Measurements from ENCODE around the gene CDK2AP2.
A peak's percentile ranks its signal among the peaks of the same experiment; 100 is the strongest.

Gene CDK2AP2

DNA sequence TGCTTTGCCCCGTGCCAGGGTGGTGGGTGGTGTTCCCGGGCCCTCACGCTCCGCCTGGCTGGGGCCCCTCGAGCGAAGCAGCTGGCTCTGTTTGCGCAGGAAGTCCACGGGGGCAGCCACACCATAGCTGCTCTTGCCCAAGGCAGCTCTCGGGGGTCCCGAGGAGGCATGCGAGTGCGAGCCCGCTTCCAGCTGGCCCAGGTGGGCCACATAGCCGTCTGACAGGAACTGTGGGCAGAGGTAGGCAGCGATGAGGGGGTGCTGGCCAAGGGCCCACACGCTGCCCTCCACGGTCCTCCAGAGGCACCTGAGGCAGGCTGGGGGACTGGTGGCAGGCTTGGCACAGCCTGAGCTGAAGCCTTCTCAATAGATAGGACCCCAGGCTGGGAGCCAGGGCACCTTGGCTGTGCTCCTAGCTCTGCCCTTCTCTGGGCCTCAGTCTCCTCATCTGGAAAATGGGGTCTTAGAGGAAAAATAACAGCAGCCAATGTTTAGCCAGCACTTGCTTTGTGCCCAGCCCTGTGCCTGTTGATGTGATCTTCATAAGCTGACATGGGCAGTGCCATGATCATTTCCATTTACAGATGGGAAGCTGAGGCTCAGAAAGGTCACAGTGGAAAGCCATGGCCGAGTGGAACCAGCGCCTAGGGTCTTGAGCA is 15.8 kb downstream of the CDK2AP2 start:
- ATAC-seq = 0 out of 3 replicates have a peak, but pooled peaks have one; percentile 5
- TF ChIP-seq OSR1 (CRISPR knock-in tag; IDR thresholded peaks at IDR 0.05) (no peak), ZNF70 (CRISPR knock-in tag; IDR thresholded peaks at IDR 0.05) (no peak), TSHZ2 (CRISPR knock-in tag; IDR thresholded peaks at IDR 0.05) (no peak), CSDC2 (CRISPR knock-in tag; IDR thresholded peaks at IDR 0.05) (no peak)

DNA sequence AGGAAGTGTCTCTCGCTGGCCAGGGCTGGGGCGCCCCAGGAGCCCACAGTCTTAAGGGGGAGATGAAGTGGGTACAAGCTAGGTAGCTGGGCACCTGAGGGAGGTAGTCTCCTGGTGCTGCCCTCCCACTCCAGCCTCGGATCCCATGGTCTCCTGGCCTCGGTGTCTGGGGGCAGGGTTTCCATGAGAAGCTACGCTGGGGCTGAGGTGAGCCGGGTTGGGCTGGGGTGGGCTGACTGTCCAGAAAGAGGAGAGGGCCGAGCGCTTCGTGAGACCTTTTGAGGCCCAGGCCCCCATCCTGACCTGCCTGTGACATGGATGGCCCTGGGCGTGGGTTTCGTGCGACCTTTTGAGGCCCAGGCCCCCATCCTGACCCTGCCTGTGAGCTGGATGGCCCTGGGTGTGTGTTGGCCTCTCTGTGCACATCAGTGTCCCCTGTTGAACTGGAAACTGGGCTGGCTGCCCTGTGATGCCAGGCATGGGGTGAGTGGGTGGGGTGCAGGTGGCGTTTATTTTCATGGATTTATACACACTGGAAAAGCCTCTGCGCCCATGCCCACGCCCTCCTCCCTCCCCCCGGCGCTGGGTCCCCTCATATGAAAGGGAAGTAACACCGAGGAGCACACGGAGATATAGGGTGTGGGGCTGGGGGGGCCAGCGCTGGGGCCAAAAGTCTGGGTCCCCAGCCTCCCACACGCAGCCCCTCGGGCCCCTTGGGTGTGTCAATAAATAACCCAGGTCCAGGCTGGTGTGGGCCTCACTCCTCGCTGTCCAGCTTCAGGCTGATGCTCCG is 16.5 kb downstream of the CDK2AP2 start:
- no peak for ATAC-seq
- TF ChIP-seq CREB5 (CRISPR knock-in tag; IDR thresholded peaks at IDR 0.05; ENCODE audit: low read depth) (no peak), ZNF8 (CRISPR knock-in tag; IDR thresholded peaks at IDR 0.05) (no peak), ZFP3 (CRISPR knock-in tag; IDR thresholded peaks at IDR 0.05) (no peak), PPARA (CRISPR knock-in tag; IDR thresholded peaks at IDR 0.05; ENCODE audit: borderline replicate concordance) (no peak), ZFP30 (CRISPR knock-in tag; IDR thresholded peaks at IDR 0.05) (no peak), CSDC2 (CRISPR knock-in tag; IDR thresholded peaks at IDR 0.05) (no peak), ESRRG (CRISPR knock-in tag; IDR thresholded peaks at IDR 0.05) (no peak), TSHZ2 (CRISPR knock-in tag; IDR thresholded peaks at IDR 0.05) (no peak), OSR1 (CRISPR knock-in tag; IDR thresholded peaks at IDR 0.05) (no peak), TOX (CRISPR knock-in tag; IDR thresholded peaks at IDR 0.05; ENCODE audit: borderline replicate concordance) (no peak), ARNTL (CRISPR knock-in tag; IDR thresholded peaks at IDR 0.05; ENCODE audit: borderline replicate concordance, low read depth) (no peak), GLIS3 (CRISPR knock-in tag; IDR thresholded peaks at IDR 0.05) (no peak), ISL1 (CRISPR knock-in tag; IDR thresholded peaks at IDR 0.05) (no peak)
- TF ChIP-seq, protein P1, sequence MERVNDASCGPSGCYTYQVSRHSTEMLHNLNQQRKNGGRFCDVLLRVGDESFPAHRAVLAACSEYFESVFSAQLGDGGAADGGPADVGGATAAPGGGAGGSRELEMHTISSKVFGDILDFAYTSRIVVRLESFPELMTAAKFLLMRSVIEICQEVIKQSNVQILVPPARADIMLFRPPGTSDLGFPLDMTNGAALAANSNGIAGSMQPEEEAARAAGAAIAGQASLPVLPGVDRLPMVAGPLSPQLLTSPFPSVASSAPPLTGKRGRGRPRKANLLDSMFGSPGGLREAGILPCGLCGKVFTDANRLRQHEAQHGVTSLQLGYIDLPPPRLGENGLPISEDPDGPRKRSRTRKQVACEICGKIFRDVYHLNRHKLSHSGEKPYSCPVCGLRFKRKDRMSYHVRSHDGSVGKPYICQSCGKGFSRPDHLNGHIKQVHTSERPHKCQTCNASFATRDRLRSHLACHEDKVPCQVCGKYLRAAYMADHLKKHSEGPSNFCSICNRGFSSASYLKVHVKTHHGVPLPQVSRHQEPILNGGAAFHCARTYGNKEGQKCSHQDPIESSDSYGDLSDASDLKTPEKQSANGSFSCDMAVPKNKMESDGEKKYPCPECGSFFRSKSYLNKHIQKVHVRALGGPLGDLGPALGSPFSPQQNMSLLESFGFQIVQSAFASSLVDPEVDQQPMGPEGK (CRISPR knock-in tag; IDR thresholded peaks at IDR 0.05; ENCODE audit: borderline replicate concordance) = no peak

DNA sequence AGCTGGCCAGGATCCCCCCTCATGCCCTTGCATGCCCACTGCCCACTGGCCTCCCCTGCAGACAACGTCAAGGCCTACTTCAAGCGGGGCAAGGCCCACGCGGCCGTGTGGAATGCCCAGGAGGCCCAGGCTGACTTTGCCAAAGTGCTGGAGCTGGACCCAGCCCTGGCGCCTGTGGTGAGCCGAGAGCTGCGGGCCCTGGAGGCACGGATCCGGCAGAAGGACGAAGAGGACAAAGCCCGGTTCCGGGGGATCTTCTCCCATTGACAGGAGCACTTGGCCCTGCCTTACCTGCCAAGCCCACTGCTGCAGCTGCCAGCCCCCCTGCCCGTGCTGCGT is 17.3 kb downstream of the CDK2AP2 start:
- ATAC-seq = no peak
- TF ChIP-seq ESRRG (CRISPR knock-in tag; IDR thresholded peaks at IDR 0.05) = no peak
- no peak for TF ChIP-seq CSRNP3 (CRISPR knock-in tag; IDR thresholded peaks at IDR 0.05)
- no peak for TF ChIP-seq ZFP30 (CRISPR knock-in tag; IDR thresholded peaks at IDR 0.05)
- no peak for TF ChIP-seq POU6F1 (CRISPR knock-in tag; IDR thresholded peaks at IDR 0.05; ENCODE audit: borderline replicate concordance, low read depth)
- no peak for TF ChIP-seq PPARA (CRISPR knock-in tag; IDR thresholded peaks at IDR 0.05; ENCODE audit: borderline replicate concordance)
- no peak for TF ChIP-seq OSR1 (CRISPR knock-in tag; IDR thresholded peaks at IDR 0.05)
- no peak for TF ChIP-seq ZC3H10 (CRISPR knock-in tag; IDR thresholded peaks at IDR 0.05)
- TF ChIP-seq ZNF8 (CRISPR knock-in tag; IDR thresholded peaks at IDR 0.05) = no peak
- TF ChIP-seq, protein P1 (CRISPR knock-in tag; IDR thresholded peaks at IDR 0.05; ENCODE audit: borderline replicate concordance) = no peak
- no peak for TF ChIP-seq ARNTL (CRISPR knock-in tag; IDR thresholded peaks at IDR 0.05; ENCODE audit: borderline replicate concordance, low read depth)
- no peak for TF ChIP-seq TCF4 (CRISPR knock-in tag; IDR thresholded peaks at IDR 0.05; ENCODE audit: borderline replicate concordance)
- TF ChIP-seq ISL1 (CRISPR knock-in tag; IDR thresholded peaks at IDR 0.05) = no peak
- no peak for TF ChIP-seq CSDC2 (CRISPR knock-in tag; IDR thresholded peaks at IDR 0.05)
- no peak for TF ChIP-seq SNAI2 (CRISPR knock-in tag; IDR thresholded peaks at IDR 0.05)

Measured in SK-N-SH treated with all-trans-retinoic acid at 6 μM for 48 hours (cell line).